AG09319 (cell line): ENCODE data around the gene DUSP28.

Experiments used
- DNase-seq: peaks from one replicate; pipeline ENCODE4 v3.0.0-alpha.2; 2010; ENCODE audit warnings: low read depth; ENCODE audit errors: extremely low read depth
- TF ChIP-seq, protein P1 (sequence below): IDR thresholded peaks from 2 replicates; pipeline ENCODE4 v1.5.1; 2011; ENCODE audit warnings: low read depth, mild to moderate bottlenecking, inconsistent platforms, low read length, moderate library complexity

Gene DUSP28

DNA sequence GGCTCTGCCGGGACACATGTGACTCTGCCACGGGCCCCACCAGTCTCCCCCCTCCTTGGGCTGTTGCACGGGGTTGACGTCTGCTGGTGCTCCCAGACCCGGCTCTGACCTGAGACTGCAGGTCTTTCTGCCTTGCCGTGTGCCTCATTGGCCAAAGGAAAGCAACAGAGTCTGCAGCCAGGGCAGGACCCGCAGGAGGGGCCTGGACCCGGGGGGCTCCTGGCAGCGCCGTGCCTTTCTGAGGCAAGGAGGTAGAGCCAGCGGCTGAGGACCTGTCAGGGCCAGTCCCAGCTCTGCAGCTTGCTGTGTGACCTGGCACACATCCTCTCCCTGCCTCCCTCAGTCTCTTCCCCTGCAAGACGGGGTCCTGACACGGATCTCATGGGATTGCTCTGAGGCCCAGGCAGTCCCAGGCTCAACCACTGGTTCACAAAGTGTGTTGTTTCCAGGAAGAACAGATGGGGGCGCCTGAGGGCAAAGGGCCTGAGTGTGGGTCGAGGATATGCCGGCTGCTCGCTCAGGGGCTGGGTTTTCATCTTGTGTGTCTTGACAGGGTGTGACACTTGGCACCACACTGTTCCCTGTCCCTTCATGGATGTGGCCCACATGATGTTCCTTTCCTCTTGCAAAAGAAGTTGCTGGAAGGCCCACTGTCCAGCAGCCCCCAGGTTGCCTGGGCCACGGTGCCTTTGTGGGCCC, 35.4 kb downstream of the DUSP28 start:
- DNase-seq, result no peak

DNA sequence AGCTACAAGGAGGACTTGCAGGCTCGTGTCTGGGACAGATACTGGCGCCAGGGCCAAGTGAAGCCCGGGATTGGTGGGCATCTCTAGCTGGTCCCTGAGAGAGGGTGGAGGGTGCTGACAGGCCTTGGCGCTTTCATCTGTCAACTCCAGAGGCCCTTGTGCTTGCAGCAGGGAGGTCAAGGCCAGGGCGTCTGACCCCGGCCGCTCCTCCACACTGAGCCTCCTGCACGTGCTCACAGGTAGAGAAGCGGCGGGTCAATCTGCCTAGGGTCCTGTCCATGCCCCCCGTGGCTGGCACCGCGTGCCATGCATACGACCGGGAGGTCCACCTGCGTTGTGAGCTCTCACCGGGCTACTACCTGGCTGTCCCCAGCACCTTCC, 35.9 kb downstream of the DUSP28 start:
- no peak for DNase-seq
- TF ChIP-seq, protein P1, sequence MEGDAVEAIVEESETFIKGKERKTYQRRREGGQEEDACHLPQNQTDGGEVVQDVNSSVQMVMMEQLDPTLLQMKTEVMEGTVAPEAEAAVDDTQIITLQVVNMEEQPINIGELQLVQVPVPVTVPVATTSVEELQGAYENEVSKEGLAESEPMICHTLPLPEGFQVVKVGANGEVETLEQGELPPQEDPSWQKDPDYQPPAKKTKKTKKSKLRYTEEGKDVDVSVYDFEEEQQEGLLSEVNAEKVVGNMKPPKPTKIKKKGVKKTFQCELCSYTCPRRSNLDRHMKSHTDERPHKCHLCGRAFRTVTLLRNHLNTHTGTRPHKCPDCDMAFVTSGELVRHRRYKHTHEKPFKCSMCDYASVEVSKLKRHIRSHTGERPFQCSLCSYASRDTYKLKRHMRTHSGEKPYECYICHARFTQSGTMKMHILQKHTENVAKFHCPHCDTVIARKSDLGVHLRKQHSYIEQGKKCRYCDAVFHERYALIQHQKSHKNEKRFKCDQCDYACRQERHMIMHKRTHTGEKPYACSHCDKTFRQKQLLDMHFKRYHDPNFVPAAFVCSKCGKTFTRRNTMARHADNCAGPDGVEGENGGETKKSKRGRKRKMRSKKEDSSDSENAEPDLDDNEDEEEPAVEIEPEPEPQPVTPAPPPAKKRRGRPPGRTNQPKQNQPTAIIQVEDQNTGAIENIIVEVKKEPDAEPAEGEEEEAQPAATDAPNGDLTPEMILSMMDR, result no peak

More for the DNA sequence above, 35.4 kb downstream of the DUSP28 start:
- TF ChIP-seq, protein P1, result peak; percentile 8

DNA sequence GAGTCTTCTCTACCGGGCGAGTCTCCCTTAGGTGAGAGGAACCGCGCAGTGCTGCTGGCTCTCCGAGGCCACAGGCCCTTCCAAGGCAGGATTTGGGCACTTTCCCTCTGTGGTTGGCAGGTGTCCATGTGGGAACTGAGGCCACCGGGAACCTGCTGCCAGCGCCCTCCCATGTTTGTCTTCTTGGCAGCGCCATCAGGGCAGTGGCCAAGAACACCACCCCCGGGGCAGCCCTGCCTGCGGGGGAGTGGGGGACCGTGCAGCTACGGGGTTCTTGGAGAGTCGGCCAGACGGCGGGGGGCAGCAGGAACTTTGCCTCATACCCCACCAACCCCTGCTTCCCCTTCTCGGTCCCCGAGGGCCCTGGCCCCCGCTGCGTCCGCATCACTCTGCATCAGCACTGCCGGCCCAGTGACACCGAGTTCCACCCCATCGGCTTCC, 36.4 kb downstream of the DUSP28 start:
- DNase-seq, result no peak
- TF ChIP-seq, protein P1, result no peak

DNA sequence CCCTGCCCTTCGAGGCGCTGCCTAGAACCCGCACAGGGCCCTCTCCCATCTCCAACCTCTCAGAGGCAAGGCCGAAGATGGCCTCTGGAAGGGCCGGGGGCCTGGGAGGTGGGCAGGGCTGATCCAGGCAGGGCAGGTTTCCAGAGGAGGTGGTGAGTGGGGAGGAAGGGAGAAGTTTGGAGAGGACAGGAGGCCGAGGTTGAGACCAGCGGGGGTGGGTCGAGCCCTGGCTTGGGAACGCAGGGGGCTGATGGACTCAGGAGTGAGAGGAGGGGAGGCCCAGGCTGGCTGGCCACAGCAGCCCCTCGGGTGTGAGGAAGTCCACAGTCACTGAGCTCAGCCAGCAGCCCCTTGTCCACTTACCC, 36.9 kb downstream of the DUSP28 start:
- DNase-seq, result no peak
- TF ChIP-seq, protein P1, result no peak

DNA sequence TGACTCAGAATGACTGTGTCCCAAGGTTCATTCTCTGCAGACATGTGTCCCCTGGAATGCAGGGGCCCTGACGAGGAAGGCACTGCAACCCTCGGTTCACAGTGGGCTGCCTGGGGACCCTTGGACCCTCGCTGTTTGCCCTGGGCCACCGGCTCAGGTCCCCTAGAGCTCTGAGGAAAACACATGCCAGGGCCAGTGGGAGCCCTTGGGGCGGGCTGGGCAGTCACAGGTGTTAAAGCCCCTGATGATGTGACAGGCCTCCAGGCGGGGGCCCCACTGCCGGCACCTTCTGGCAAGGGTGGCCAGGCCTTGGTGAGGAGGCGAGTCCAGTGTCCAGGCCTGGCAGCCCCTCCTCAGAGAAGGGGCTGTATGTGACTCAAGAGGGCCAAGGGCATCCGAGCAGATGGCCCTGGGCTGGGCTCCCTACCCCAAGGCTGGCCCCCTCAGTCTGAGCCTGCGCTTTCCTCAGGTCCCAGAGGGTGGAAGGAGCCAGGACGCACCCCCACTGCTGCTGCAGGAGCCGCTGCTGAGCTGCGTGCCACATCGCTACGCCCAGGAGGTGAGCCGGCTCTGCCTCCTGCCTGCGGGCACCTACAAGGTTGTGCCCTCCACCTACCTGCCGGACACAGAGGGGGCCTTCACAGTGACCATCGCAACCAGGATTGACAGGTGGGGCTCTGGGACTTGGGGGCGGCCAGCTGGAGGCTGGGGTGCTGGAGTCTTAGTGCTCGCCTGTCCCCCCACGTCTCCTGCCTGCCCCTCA, 37.4 kb downstream of the DUSP28 start:
- DNase-seq, result no peak
- TF ChIP-seq, protein P1, result no peak

DNA sequence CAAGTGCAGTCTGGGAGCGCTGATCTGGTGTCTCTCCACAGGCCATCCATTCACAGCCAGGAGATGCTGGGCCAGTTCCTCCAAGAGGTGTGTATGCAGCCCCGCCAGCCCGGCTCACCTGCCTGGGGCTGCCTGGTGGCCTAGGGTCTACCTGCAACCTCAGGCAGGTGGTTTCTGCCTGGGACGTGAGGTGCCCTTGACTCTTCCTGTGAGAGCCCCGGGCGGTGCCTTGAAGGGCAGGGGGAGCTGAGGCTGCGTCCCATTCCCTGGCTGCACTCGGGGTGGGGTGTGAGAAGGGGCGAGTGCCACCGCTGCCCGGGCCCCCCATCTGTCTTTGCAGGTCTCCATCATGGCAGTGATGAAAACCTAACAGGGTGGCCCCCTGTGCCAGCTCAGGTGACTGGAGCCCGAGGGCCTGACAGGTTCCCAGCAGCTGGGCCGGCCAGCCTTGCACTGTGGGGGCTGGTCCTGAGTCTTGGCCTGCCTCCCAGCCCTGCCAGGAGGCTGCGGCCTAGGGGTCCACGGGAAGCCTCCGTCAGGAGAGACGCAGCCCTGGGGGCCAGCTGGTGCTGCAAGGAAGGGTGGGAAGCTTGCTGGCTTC, 38.3 kb downstream of the DUSP28 start:
- TF ChIP-seq, protein P1, result no peak

DNA sequence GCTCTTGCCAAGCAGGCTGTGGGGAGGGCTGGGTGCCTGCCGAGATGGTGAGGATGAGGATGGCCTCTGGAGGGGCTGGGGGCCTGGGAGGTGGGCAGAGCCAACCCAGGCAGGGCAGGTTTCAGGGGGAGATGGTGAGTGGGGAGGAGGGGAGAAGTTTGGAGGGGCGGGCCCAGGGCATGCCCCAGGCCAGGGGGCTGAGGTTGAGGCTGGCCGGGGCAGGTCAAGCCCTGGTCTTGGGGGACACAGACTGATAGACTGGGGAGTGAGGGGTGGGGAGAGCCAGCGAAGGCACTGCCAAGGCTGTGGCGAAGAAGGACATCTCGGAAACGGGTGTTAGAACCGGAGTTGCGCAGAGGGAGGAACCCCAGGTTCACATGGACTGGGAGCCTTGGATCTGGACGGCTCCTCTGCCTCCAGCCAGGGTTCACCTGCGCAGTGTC, 39.0 kb downstream of the DUSP28 start:
- DNase-seq, result no peak
- TF ChIP-seq, protein P1, result no peak

More for the DNA sequence above, 38.3 kb downstream of the DUSP28 start:
- no peak for DNase-seq
